ENCODE data around the gene LUC7L.
"Not testable (repeated sequence)": the region's sequence is repeated elsewhere in the genome, so short reads cannot be mapped to it uniquely, and the experiment has no call there.

Gene LUC7L

GRCh38 chr16:234468-235305 lies 5.4 kb upstream of the LUC7L start, which contains the start of gene FAM234A:
FAM234A (plus strand) TSS chr16:234821; CDS start chr16:254414, 19,593 bp downstream.
- peak within 1 kb of the TSS; percentile 88 for H3K27ac ChIP-seq
- TF ChIP-seq CTCF (conservative IDR thresholded peaks at IDR 0.05), result peak; percentile 58

DNA sequence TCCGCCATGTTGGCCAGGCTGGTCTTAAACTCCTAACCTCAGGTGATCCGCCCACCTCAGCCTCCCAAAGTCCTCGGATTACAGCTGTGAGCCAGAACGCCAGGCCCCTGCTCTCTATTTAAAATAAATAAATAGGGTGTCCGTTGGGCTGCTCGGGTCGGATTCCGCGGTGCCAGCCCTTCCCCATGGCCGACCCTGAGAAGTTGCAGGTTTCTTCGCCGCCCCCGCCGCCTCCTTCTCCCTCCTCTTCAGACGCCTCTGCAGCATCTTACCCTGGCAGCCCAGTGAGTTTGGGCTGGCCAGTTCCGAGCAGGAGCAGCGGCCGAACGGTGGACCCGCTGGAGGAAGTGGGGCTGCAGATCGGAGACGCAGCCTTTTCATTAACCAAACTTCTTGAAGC lies 1.7 kb upstream of the LUC7L start:
- no peak for TF ChIP-seq CTCF (conservative IDR thresholded peaks at IDR 0.05)
- no peak overlapping the region for H3K27ac ChIP-seq

GRCh38 chr16:230351-230750 lies 1.1 kb upstream of the LUC7L start:
- not testable (repeated sequence) for H3K27ac ChIP-seq

GRCh38 chr16:229731-230281 lies 557 bp upstream of the LUC7L start:
- H3K27ac ChIP-seq, result peak overlapping the region; percentile 83
- no peak for TF ChIP-seq CTCF (conservative IDR thresholded peaks at IDR 0.05)

- TF ChIP-seq CTCF (conservative IDR thresholded peaks at IDR 0.05), result no peak
- H3K27ac ChIP-seq, result peak overlapping the region; percentile 83
These were observed 948 bp downstream of the LUC7L start for GRCh38 chr16:228151-228851.

DNA sequence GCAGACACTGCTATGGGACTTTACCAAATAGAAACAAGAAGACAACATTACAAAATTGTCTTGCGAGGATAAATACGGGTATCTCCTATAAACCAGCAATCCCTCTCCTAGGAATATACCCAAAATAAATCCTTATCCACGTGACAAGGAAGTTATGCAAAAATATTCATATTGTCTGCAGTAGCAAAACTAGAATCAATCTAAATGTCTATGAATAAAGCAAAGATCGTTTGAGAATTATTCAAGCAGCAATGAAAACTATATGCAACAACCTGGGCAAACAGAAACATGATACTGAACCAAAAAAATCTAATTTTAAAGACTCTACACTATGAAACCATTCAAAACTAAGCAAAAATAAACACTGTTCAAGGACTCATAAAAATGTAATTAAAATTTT lies 9.2 kb downstream of the LUC7L start:
- no peak for TF ChIP-seq CTCF (conservative IDR thresholded peaks at IDR 0.05)
- no peak overlapping the region for H3K27ac ChIP-seq

DNA sequence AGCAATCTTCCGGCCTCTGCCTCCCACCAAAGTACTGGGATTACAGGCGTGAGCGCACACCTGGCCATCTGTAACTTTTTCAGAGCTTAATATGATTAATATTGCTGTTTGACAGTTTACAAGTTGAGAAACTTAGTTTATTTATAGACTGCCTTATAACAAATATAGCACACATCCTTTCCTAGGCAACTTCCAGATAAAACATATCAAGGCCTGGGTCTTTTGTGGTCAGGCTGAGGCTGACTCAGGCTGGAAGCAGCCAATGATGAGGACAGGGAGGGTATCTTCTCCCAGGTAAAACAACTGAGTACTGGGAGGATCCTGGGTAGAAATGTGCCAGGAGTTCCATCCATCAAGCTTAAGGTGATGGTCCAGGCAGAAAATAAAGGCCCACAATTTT lies 16.2 kb downstream of the LUC7L start:
- TF ChIP-seq CTCF (conservative IDR thresholded peaks at IDR 0.05), result no peak
- no peak overlapping the region for H3K27ac ChIP-seq

GRCh38 chr16:211631-212180 lies 17.5 kb downstream of the LUC7L start:
- H3K27ac ChIP-seq, result not testable (repeated sequence)

DNA sequence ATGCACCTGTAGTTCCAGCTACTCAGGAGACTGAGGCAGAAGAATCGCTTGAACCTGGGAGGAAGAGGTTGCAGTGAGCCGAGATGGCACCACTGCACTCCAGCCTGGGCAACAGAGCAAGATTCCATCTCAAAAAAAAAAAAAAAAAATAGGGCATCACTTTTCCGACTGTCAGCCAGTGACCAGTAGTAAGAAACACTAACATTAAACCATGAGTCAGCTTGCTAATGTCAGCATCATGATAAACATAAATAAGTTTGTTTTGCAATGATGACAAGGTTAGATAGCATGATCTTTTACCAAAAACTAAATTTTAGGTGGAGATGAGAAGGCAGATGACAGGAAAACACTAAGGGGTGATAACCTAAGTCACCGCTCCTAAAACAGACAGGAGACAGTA lies 19.9 kb downstream of the LUC7L start:
- H3K27ac ChIP-seq, result not testable (repeated sequence)

DNA sequence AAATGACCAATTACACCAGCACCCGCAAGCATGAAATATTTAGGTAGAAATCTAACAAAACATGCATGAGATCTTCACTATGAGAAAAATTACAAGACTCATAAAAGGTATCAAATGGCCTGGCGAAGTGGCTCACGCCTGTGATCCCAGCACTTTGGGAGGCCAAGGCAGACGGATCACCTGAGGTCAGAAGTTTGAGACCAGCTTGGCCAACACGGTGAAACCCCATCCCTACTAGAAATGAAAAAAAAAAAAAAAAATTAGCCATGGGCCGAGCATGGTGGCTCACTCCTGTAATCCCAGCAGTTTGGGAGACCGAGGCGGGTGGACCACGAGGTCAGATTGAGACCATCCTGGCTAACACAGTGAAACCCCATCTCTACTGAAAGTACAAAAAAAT lies 25.2 kb downstream of the LUC7L start:
- not testable (repeated sequence) for H3K27ac ChIP-seq
